ENCODE measurements around the gene ASH1L.
"Not testable (repeated sequence)": the region's sequence is repeated elsewhere in the genome, so short reads cannot be mapped to it uniquely, and the experiment has no call there.

Gene ASH1L

DNA sequence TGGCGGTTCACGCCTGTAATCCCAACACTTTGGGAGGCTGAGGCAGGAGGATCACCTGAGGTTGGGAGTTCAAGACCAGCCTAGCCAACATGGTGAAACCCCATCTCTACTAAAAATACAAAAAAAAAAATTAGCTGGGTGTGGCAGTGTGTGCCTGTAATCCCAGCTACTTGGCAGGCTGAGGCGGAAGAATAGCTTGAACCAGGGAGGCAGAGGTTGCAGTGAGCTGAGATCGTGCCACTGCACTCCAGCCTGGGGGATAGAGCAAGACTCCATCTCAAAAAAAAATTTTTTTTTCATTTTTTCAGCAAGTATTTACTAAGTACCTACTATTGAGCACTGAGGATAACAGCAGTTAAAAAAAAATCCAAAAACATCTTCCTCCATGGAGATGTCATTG is 69.0 kb downstream of the ASH1L start:
- not testable (repeated sequence) for DNase-seq

DNA sequence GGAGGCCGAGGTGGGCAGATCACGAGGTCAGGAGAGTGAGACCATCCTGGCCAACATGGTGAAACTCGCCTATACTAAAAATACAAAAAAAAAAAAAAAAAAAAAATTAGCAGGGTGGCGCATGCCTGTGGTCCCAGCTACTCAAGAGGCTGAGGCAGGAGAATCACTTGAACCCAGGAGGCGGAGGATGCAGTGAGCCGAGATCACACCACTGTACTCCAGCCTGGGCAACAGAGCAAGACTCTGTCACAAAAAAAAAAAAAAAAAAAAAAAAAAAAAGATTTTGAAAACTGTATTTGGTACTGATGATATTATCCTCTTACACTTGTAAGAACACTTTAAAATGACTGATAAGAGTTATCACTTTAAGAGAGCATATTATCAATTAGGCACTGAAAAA is 74.2 kb downstream of the ASH1L start:
- not testable (repeated sequence) for DNase-seq

DNA sequence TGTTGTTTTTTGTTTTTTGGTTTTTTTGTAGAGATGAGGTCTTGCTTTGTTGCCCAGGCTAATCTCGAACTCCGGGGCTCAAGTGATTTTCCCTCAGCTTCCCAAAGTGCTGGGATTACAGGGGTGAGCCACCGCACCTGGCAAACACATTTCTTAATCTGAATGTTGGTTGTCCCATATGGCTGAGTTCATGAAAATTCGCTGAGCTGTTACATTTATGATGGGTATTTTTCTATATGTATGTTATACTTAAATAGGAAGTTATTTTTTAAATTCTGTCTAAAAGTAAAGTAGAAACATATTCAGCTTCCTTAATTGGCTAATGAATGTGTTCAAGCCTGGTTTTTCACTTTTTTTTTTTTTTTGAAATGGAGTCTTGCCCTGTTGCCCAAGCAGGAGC is 75.1 kb downstream of the ASH1L start:
- DNase-seq: no peak

DNA sequence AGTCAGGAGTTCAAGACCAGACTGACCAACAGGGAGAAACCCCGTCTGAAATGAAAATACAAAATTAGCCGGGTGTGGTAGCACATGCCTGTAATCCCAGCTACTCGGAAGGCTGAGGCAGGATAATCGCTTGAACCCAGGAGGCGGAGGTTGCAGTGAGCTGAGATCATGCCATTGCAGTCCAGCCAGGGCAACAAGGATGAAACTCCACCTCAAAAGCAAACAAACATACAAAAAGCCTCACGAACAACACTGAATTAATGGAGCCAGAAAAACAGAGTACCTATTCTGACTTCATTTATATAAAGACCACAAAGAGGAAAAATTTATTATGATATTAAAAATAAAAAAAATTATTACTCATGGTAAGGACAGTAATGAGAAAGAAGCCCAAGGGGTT is 75.7 kb downstream of the ASH1L start:
- DNase-seq: not testable (repeated sequence)

DNA sequence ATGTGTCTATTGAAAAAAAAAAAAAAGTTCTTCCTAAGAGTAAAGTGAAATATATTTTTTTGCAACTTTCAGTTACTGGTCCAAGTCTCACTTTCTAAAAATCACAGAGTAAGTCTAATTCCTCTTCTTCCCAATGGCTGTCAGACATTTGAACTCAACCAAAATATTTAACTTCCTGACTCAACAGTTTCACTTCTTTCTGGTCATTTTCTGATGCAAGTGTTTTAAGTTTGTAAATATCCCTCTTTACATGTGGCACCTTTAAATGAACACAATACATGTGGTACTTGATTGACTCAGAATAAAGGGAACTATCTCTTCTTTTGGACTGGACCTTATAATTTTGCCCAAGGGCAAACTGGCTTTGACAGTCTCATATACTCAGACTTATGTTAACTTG is 76.7 kb downstream of the ASH1L start:
- DNase-seq: no peak

DNA sequence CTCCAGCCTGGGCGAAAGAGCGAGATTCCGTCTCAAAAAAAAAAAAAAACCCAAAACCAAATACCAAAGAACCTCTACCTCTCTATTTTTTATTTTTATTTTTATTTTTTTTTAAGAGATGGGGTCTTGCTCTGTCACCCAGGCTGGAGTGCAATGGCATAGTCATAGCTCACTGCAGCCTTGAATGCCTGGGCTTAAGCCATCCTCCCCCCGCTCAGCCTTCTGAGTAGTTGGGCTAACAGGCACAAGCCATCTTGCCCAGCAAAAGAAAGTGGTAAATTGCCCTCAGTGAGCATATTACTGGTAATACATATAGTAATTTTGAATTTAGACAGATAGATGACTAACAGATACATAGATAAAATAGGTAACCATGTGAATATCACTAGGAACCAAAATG is 77.4 kb downstream of the ASH1L start:
- no peak for DNase-seq

DNA sequence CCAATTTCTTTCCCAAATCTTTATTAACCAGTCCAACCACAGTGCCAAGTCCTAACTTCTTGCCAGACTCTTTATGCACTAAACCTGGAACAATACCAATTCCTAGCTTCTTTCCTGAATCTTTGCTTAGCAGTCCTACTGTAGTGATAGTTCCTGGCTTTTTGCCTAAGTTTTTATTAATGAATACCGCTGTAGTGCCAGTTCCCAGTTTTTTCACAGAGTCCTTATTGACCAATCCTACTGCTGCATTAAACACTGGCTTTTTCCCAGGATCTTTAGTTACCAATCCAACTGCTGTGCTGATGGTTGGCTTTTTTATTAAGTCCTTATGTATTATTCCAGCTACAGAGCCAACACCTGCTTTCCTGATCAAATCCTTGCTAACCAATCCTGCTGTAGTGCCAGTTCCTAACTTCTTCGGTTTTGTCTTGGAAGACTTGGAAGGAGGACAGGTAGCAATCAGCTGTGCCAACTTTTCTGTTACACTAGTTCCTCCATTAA is 80.8 kb downstream of the ASH1L start:
- DNase-seq: no peak

DNA sequence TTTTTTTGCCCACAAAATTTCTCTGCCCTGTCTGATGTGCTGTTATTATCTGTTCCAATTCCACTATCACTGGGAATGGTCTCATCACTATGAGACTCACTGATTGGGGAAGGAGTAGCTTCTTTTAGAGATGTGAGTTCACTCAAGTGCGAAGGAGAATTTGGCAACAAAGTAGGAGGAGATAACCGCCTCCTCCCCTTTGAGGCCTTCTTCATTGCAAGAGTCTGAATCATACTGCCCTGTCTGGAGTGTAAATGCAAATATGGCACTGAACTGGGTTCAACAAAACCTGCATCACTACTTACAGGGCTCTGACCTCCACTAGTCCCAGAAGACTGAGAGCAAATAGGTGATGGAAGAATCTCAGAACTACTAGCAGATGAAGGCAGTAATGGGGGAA is 83.4 kb downstream of the ASH1L start:
- DNase-seq: no peak

DNA sequence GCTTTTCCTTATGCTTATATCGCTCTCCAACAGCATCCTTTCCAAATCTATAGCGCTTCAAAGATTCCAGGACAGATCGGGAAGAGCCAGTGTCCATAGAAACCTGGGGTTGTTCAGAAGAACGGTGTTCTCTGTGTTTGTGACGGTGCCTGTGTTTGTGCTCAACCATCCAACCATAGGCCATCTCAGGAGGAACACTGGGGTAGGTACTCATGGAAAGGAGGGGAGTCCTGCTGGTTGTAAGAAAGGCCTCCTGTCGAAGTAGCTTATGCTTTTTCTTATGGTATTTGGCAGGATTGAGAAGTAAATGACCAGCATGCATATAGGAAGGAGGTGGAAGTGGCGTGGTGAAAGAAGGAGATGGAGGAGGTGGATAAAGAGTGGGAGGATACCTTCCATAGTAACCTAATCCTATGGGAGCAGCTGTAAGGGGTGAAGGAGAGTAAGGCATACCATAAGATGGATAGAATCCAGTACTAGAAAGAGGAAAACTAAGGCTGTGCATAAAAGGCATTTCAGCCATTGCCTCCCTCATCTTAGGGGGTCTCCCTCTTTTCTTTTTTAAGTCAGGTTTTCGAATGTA is 84.2 kb downstream of the ASH1L start:
- DNase-seq: no peak

DNA sequence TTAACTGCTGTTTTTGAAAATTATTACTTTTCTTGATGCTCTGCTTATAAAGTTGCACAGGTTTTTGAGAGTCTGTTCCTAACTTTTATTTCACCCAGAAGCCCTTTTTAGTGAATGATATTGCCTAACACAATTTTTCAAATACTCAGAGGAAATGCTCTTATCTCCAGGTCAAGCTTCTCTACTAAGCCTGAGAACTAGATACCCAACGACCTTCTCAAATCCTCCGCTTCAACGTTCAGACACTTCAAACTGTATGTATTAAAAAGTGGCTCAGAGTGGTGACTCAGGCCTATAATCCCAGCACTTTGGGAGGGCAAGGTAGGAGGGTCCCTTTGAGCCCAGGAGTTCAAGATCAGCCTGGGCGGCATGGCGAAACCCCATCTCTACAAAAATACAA is 88.5 kb downstream of the ASH1L start:
- DNase-seq: no peak

DNA sequence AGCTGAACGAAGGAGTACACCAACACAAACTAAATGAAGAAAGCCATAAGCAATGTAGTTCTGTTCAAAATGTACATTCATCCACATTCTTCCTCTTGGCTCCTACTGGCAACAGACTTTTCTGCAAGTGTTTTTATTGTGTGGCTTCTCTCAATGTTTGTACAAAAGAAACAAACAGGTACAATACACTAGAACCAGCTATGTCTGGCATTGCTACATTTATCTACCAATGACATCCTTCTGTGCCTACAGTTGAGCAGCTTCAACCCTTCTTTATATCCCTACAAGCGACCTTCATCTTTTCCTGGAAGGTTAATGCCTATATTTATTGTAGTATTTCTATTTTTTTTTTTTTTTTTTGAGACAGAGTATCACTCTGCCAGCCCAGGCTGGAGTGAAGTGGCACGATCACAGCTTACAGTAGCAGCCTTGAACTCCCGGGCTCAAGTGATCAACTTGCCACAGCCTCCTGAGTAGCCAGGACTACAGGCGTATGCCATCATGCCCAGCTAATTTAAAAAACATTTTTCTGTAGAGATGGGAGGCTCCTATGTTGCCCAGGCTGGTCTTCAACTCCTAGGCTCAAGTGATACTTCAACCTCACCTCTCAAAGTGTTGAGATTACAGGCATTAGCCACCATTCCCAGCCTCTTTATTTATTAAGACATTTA is 89.3 kb downstream of the ASH1L start:
- DNase-seq: no peak

DNA sequence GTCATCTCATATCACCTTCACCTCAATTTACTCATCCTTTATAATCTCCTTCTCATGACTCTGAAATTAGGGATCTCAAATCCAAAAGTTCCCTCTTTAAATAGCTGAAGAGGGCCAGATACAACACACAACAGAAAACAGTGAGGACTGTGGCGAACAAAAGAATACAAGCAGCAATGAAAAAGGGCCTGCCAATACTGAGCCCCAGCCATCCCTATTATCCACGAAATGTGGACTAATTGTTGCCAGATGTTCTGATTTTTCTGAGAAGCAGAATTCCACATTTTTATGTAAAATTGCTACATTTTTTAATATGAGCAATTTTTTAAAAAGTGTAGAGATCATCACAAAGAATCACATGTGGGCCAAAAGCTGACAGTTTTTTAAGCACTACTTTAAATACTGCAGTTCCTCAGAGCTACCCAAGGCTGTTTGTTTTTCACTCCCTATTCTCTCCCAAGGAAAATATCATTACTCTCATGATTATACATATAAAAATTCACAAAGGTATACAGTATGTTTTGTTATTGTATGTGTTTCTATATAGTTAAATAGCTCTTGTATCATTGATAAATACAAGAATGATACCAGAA is 90.0 kb downstream of the ASH1L start:
- DNase-seq: no peak

DNA sequence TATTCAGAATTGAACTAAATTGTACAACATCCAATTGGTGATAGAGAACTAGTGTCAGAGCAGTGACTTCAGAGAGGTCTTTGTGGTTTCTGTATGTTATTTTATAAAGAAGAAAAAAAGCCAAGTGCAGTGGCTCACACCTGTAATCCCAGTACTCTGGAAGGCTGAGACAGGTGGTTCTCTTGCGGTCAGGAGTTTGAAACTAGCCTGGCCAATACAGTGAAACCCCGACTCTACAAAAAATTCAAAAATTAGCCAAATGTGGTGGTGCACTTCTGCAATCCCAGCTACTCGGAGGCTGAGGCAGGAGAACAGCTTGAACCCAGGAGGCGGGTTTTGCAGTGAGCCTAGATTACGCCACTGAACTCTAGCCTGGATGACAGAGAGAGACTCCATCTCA is 90.7 kb downstream of the ASH1L start:
- DNase-seq: no peak

DNA sequence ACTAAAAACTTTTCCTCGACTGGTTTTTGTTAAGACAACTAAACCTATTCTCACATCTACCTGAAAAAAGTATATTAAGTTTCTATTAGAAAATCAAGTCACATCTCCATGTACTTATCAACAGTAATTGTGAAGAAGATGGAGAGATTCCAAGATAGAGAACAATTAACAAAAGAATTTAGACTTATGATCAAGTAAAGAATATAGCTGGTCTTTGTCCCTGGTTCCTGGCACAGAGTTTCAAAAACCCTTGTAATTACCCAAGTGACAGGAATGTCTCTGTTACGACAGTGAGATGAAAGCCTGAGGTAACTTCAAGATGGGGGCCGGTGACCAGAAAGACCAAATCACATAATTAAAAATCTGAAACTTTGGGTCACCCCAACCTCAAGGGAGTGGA is 91.6 kb downstream of the ASH1L start:
- DNase-seq: no peak

DNA sequence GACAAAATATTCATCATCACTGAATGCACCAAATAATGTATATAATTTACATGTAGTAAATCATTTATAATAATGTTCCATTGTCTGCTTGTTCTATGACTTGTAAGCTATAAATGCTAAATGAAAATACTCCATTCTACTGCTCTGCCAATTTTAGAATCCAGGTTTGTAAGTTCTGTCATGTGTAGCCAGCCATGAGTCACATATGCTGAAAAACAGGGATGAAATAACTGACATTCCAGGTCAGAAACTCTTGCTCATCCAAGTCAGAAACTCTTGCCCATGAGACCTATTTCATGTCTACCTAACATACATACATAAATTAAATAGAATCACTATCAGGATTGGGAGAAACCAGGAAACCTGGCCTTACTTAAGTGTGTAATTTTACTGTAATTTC is 95.6 kb downstream of the ASH1L start:
- no peak for DNase-seq

DNA sequence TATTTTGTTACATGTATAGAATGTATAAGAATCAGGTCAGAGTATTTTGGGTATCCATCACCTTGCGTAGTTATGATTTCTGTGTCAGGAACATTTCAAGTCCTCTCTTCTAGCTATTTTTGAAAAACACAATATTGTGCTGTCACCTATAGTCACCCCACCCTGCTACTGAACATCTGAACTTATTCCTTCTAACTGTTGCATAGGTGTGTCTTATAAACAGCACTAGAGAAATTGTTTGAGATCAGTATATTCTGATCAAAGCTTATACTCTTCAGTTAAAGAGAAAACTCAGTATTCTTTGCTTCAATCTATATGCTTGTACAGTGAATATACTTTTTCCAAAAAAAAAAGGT is 96.0 kb downstream of the ASH1L start:
- DNase-seq: no peak

DNA sequence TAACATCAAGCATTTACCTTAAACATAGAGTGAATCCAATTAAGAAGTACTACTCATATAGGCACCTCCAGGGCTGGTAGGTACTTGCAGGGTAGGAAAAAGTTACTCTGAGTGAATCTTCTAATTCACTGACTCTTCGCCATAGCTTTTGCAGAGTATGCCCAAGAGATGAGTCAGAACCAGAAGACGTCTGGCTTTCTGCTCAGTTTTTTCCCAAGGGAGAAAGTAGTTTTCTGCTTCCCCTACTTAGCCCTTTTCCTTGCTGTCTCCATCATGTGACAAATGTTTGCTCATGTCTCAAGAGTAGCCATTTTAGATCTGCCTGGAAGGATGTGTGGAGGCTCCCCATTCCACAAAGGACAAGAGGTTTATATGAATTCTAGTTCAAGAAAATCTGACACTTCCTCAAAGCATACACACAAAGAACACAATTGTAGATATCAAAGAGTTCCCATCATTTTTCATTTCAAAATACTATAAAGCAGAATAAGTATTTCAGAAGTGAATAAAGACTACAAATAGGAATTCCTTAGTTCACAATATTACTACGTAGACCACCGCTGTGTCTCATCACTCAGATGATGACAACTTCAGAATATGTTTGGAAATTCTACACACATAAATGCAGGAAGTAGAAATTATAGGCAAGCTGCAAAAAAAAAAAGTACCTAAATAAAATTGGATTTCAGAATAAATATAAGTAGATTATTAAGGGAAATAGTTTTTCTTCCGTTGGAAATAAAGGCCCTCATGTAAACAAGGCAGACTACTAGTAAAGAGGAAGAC is 98.5 kb downstream of the ASH1L start:
- no peak for DNase-seq

DNA sequence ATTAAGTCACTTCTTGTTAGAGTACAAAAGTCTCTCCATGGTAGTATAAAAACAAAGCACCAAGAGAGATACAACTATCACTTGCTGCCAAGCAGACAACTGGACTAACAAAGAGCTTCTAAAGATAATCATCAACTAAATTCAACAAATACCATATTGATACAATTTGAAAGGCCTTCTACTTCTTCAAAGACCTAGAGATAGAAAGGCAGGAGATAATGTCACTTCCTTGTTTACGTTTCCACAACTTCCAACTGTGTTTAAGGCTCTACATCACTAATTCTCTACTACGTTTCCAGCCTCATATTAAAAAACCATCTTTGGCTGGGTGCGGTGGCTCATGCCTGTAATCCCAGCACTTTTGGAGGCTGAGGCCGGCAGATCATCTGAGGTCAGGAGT is 104.5 kb downstream of the ASH1L start:
- DNase-seq: no peak

DNA sequence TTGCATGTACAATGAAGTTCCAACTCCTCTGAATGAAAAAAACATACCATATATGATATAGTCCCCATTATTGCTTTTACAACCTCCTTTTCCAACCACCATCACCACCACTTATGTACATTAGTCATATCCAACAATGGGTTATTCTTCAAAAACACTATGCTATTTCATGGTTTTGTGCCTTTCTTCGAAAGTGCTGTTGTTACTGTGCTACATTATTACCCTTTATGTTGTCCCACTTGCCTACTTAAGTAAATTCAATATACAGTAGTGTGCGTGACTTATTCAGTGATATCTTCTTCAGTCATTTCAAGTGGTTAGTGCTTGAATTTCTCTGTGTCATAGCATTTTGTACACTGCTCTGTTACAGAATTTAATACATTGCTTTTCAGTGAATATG is 105.3 kb downstream of the ASH1L start:
- DNase-seq: no peak

DNA sequence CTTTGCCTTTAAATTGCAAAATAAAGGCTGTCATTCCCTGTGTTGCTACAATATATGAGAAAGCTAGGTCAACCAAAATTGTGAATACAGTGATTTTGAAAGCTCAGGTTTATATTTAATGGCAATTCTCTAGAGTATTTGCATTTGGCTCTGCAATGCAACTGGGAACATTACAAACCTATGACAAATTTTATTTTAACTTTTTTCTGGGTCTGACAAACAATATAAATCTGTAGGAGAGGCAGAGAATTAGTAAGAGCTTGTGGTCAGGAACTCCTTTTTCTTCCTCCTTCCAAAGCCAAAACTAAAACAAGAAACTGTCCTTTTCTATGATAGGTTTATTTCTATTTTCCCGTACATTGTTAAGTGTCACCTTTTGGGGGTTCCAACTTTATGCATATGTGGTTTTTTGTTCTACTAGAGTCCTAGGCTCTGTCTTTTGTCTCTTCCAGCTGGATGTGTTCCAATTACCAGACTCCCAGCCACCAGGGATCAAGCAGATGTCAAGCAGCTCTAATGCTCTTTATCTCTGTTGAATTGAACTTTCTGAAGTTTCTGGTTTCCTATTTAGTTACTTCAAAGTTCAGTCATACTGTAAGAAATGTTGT is 106.9 kb downstream of the ASH1L start:
- DNase-seq: no peak

DNA sequence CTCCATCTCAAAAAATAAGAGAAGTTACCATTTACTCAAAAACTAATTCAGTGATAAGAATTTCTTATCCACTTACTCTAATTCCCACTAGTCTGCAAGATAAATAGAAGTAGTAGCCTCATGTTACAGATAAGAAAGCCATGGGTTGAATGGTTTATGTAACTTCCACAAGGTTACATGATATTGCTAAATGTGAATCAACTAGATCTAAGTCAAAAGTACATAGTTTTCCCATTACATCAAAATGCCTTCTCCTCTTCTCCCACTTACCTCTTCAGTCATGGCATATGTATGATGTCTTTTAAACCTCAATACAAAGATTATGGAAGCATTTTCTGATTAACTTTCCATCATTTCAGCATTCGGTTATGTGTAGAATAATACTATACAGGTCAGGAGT is 108.5 kb downstream of the ASH1L start:
- no peak for DNase-seq

DNA sequence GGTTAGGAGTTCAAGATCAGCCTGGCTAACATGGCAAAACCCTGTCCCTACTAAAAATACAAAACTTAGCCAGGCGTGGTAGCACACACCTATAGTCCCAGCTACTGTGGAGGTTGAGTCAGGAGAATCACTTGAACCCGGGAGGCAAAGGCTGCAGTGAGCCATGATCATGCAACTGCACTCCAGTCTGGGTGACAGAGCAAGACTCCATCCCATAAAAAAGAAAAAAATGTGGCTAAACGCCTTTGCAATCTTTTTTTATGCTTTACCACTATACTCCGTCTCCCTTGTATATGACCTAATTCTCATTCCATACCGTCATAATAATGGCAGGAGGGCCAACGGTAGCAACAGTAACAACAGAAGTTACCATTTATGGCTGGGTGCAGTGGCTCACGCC is 109.5 kb downstream of the ASH1L start:
- DNase-seq: no peak

DNA sequence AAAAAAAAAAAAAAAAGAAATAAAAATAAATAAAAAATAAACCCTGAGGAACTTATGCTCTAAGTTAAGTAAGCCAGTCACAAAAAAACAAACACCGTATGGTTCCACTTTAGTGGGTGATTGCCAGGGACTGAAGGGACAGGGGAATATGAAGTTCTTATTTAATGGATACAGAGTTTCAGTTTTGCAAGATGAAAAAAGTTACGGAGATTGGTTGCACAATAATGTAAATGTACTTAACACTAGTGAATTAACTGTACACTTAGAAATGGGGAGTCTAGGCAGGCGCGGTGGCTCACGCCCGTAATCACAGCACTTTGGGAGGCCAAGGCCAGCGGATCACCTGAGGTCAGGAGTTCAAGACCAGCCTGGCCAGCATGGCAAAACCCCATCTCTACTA is 111.4 kb downstream of the ASH1L start:
- DNase-seq: no peak

Measured in T-helper 1 cell (primary cell).